K562 (cell line): ENCODE results near the gene HLA-E. TPM values are rescaled to one million over a fixed set of nuclear protein-coding genes. Genes with fewer than 3 reads are reported as not detected.
A peak's percentile ranks its signal among the peaks of the same experiment; 100 is the strongest.

Experiments
- GABPB2 ChIP-seq: fragments of 250-450 bp; sonication (Bioruptor Pico); conservative IDR thresholded peaks from 2 replicates; pipeline ENCODE4 v1.5.1; 2021; ENCODE audit warnings: mild to moderate bottlenecking
- HMGN3 ChIP-seq: IDR thresholded peaks from 2 replicates; pipeline ENCODE4 v1.6.1; 2011; ENCODE audit warnings: borderline replicate concordance, low read depth, mild to moderate bottlenecking, mixed read lengths, low read length; ENCODE audit not compliant: insufficient read length; ENCODE audit errors: extremely low read depth
- KDM4B ChIP-seq, 2 experiments: fragments of 450-650 bp in 1 of 2; sonication (generic) in 1 of 2; IDR thresholded peaks; 2 replicates each; pipeline ENCODE4 v1.6.1; 2016 to 2017; ENCODE audit warnings: borderline replicate concordance in 2 of 2, antibody characterized with exemption in 1 of 2, low read depth in 1 of 2, mild to moderate bottlenecking in 1 of 2
- LARP7 ChIP-seq: fragments of 450-650 bp; IDR thresholded peaks from 2 replicates; pipeline ENCODE4 v1.6.1; 2016
- NR2C2 ChIP-seq, 2 experiments: fragments of 200-800 bp in 1 of 2; sonication (Bioruptor generic) in 1 of 2; sonication (generic) in 1 of 2; formaldehyde crosslinking in 1 of 2; IDR thresholded peaks; 2 replicates each; pipeline versions ENCODE4 v1.6.1 to v1.8.0; 2016 to 2022; ENCODE audit warnings: mild to moderate bottlenecking in 1 of 2, missing compliant biosample characterization in 1 of 2, missing genetic modification characterization in 1 of 2, missing genetic modification reagents in 1 of 2
- RAD21 ChIP-seq, 2 experiments: fragments of 250-450 bp in 1 of 2; fragments of 450-650 bp in 1 of 2; sonication (Bioruptor Pico) in 1 of 2; formaldehyde crosslinking in 1 of 2; IDR thresholded peaks in 1 of 2; conservative IDR thresholded peaks in 1 of 2; 2 replicates each; pipeline versions ENCODE4 v1.4.0 to v1.8.0; 2020 to 2022; ENCODE audit warnings: mild to moderate bottlenecking in 2 of 2, moderate library complexity in 1 of 2
- ZNF384 ChIP-seq: IDR thresholded peaks from 2 replicates; pipeline ENCODE4 v1.6.1; 2012; ENCODE audit warnings: low read depth, low read length, improper control_type of control experiment
- polyA plus RNA-seq, 8 experiments: library from polyadenylated mRNA; depleted of rRNA in 4 of 8; stranded (reverse) in 5 of 8; unstranded in 3 of 8; fragments of >200 nt; fragmentation: Nextera tagmentation in 2 of 8; fragmentation: Illumina TruSeq in 1 of 8; extraction: Ambion mirVana in 2 of 8; extraction: Trizol in 1 of 8; gene quantifications; 2 replicates each; pipeline versions ENCODE4 v1.2.1 to v1.2.3, GENCODE V29; 2011 to 2014; ENCODE audit warnings: inconsistent platforms in 1 of 8, missing spikeins in 1 of 8
- total RNA-seq, 7 experiments: library from RNA; depleted of rRNA in 6 of 7; stranded (reverse); fragments of >200 nt in 6 of 7; fragmentation: Illumina TruSeq in 2 of 7; extraction: Trizol in 2 of 7; gene quantifications; 2 replicates each; pipeline versions ENCODE4 v1.2.1 to v1.2.3, GENCODE V29; 2011 to 2021; ENCODE audit warnings: low replicate concordance in 1 of 7
- TF ChIP-seq, protein P1 (sequence below): sonication (generic); formaldehyde crosslinking; IDR thresholded peaks from 2 replicates; pipeline ENCODE4 v1.8.1; 2022; ENCODE audit warnings: missing genetic modification reagents
- TF ChIP-seq, protein P2 (sequence below): fragments of 250-450 bp; sonication (Bioruptor Pico); IDR thresholded peaks from 2 replicates; pipeline ENCODE4 v1.5.0; 2021; ENCODE audit warnings: mild to moderate bottlenecking, borderline replicate concordance
- TF ChIP-seq, protein P3 (sequence below), 2 experiments: fragments of 450-650 bp in 1 of 2; sonication (generic) in 1 of 2; formaldehyde crosslinking; conservative IDR thresholded peaks; 2 replicates each; pipeline versions ENCODE4 v1.4.0 to v1.8.1; 2020 to 2022; ENCODE audit warnings: mild to moderate bottlenecking in 1 of 2, missing genetic modification reagents in 1 of 2
- TF ChIP-seq, protein P4 (sequence below): fragments of 250-450 bp; sonication (Bioruptor Pico); IDR thresholded peaks from 2 replicates; pipeline ENCODE4 v1.8.0; 2022; ENCODE audit warnings: moderate library complexity, mild to moderate bottlenecking, inconsistent platforms
- TF ChIP-seq, protein P5 (sequence below): IDR thresholded peaks from 3 replicates; pipeline ENCODE4 v1.6.1; 2011; ENCODE audit warnings: borderline replicate concordance, mild to moderate bottlenecking, moderate library complexity; ENCODE audit not compliant: insufficient read length; ENCODE audit errors: extremely low read depth
- TF ChIP-seq, protein P6 (sequence below), 2 experiments: fragments of 450-650 bp in 1 of 2; sonication (generic) in 1 of 2; formaldehyde crosslinking in 1 of 2; IDR thresholded peaks in 1 of 2; conservative IDR thresholded peaks in 1 of 2; 2 replicates each; pipeline versions ENCODE4 v1.6.1 to v1.8.1; 2016 to 2023; ENCODE audit warnings: mild to moderate bottlenecking in 2 of 2, moderate library complexity in 2 of 2, inconsistent platforms in 1 of 2, missing genetic modification reagents in 1 of 2
- TF ChIP-seq, protein P7 (sequence below): fragments of 450-650 bp; formaldehyde crosslinking; conservative IDR thresholded peaks from 2 replicates; pipeline ENCODE4 v1.4.0; 2022; ENCODE audit warnings: mild to moderate bottlenecking, missing genetic modification characterization

Gene HLA-E
- total and polyA plus RNA-seq, 9 of the 15 experiments (the other 6 are each of a cell fraction or from before 2014, with no cell fraction given), result 3.2 to 39.9 (median 26.8) TPM

DNA sequence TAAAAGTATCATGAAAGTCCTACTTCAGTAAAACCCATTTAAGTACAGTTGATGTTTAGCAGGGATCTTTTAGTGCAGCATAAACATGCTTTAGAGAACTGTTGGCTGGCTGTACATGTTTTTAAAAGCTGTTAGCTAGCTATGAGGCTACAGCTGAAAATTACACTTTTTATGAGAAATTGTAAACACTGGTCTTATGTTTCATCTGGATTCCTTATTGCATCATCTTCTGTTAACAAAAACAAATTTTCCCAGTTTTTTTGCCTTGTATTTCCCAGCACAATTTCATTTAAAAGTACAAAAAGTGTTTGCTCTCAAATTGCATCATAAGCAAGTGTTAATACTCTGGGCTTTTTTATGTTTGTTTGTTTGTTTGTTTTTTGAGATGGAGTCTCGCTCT is 18.3 kb upstream of the HLA-E start (continued):
- TF ChIP-seq, protein P1, sequence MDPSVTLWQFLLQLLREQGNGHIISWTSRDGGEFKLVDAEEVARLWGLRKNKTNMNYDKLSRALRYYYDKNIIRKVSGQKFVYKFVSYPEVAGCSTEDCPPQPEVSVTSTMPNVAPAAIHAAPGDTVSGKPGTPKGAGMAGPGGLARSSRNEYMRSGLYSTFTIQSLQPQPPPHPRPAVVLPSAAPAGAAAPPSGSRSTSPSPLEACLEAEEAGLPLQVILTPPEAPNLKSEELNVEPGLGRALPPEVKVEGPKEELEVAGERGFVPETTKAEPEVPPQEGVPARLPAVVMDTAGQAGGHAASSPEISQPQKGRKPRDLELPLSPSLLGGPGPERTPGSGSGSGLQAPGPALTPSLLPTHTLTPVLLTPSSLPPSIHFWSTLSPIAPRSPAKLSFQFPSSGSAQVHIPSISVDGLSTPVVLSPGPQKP (CRISPR knock-in tag), result no peak
- TF ChIP-seq, protein P2, sequence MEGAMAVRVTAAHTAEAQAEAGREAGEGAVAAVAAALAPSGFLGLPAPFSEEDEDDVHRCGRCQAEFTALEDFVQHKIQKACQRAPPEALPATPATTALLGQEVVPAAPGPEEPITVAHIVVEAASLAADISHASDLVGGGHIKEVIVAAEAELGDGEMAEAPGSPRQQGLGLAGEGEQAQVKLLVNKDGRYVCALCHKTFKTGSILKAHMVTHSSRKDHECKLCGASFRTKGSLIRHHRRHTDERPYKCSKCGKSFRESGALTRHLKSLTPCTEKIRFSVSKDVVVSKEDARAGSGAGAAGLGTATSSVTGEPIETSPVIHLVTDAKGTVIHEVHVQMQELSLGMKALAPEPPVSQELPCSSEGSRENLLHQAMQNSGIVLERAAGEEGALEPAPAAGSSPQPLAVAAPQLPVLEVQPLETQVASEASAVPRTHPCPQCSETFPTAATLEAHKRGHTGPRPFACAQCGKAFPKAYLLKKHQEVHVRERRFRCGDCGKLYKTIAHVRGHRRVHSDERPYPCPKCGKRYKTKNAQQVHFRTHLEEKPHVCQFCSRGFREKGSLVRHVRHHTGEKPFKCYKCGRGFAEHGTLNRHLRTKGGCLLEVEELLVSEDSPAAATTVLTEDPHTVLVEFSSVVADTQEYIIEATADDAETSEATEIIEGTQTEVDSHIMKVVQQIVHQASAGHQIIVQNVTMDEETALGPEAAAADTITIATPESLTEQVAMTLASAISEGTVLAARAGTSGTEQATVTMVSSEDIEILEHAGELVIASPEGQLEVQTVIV (CRISPR knock-in tag), result no peak
- TF ChIP-seq, protein P3, sequence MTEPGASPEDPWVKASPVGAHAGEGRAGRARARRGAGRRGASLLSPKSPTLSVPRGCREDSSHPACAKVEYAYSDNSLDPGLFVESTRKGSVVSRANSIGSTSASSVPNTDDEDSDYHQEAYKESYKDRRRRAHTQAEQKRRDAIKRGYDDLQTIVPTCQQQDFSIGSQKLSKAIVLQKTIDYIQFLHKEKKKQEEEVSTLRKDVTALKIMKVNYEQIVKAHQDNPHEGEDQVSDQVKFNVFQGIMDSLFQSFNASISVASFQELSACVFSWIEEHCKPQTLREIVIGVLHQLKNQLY (CRISPR knock-in tag; conservative IDR thresholded peaks at IDR 0.05), result no peak
- no peak for TF ChIP-seq ZNF384
- TF ChIP-seq GABPB2 (CRISPR knock-in tag), result no peak
- no peak for TF ChIP-seq KDM4B (IDR thresholded peaks at IDR 0.05; ENCODE audit: borderline replicate concordance in 2 of 2, low read depth in 1 of 2)
- TF ChIP-seq, protein P4, sequence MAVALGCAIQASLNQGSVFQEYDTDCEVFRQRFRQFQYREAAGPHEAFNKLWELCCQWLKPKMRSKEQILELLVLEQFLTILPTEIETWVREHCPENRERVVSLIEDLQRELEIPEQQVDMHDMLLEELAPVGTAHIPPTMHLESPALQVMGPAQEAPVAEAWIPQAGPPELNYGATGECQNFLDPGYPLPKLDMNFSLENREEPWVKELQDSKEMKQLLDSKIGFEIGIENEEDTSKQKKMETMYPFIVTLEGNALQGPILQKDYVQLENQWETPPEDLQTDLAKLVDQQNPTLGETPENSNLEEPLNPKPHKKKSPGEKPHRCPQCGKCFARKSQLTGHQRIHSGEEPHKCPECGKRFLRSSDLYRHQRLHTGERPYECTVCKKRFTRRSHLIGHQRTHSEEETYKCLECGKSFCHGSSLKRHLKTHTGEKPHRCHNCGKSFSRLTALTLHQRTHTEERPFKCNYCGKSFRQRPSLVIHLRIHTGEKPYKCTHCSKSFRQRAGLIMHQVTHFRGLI (CRISPR knock-in tag), result no peak
- TF ChIP-seq RAD21 (CRISPR knock-in tag; conservative IDR thresholded peaks at IDR 0.05 in 1 of 2, IDR thresholded peaks at IDR 0.05 in 1 of 2), result 0 out of 4 replicates have a peak, but pooled peaks of 1 of the 2 experiments have one; percentile 7
- TF ChIP-seq LARP7, result no peak
- TF ChIP-seq, protein P5, sequence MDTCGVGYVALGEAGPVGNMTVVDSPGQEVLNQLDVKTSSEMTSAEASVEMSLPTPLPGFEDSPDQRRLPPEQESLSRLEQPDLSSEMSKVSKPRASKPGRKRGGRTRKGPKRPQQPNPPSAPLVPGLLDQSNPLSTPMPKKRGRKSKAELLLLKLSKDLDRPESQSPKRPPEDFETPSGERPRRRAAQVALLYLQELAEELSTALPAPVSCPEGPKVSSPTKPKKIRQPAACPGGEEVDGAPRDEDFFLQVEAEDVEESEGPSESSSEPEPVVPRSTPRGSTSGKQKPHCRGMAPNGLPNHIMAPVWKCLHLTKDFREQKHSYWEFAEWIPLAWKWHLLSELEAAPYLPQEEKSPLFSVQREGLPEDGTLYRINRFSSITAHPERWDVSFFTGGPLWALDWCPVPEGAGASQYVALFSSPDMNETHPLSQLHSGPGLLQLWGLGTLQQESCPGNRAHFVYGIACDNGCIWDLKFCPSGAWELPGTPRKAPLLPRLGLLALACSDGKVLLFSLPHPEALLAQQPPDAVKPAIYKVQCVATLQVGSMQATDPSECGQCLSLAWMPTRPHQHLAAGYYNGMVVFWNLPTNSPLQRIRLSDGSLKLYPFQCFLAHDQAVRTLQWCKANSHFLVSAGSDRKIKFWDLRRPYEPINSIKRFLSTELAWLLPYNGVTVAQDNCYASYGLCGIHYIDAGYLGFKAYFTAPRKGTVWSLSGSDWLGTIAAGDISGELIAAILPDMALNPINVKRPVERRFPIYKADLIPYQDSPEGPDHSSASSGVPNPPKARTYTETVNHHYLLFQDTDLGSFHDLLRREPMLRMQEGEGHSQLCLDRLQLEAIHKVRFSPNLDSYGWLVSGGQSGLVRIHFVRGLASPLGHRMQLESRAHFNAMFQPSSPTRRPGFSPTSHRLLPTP, result no peak
- TF ChIP-seq HMGN3, result no peak
- TF ChIP-seq, protein P6, sequence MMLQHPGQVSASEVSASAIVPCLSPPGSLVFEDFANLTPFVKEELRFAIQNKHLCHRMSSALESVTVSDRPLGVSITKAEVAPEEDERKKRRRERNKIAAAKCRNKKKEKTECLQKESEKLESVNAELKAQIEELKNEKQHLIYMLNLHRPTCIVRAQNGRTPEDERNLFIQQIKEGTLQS (IDR thresholded peaks at IDR 0.05), result peak; percentile 93
- TF ChIP-seq, protein P6 (CRISPR knock-in tag; conservative IDR thresholded peaks at IDR 0.05), result no peak
- no peak for TF ChIP-seq NR2C2 (CRISPR knock-in tag; IDR thresholded peaks at IDR 0.05)
- no peak for TF ChIP-seq NR2C2 (tag; IDR thresholded peaks at IDR 0.05)
- TF ChIP-seq, protein P7, sequence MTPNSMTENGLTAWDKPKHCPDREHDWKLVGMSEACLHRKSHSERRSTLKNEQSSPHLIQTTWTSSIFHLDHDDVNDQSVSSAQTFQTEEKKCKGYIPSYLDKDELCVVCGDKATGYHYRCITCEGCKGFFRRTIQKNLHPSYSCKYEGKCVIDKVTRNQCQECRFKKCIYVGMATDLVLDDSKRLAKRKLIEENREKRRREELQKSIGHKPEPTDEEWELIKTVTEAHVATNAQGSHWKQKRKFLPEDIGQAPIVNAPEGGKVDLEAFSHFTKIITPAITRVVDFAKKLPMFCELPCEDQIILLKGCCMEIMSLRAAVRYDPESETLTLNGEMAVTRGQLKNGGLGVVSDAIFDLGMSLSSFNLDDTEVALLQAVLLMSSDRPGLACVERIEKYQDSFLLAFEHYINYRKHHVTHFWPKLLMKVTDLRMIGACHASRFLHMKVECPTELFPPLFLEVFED, result no peak
